ENCODE results near the gene GPR108.

Gene GPR108

DNA sequence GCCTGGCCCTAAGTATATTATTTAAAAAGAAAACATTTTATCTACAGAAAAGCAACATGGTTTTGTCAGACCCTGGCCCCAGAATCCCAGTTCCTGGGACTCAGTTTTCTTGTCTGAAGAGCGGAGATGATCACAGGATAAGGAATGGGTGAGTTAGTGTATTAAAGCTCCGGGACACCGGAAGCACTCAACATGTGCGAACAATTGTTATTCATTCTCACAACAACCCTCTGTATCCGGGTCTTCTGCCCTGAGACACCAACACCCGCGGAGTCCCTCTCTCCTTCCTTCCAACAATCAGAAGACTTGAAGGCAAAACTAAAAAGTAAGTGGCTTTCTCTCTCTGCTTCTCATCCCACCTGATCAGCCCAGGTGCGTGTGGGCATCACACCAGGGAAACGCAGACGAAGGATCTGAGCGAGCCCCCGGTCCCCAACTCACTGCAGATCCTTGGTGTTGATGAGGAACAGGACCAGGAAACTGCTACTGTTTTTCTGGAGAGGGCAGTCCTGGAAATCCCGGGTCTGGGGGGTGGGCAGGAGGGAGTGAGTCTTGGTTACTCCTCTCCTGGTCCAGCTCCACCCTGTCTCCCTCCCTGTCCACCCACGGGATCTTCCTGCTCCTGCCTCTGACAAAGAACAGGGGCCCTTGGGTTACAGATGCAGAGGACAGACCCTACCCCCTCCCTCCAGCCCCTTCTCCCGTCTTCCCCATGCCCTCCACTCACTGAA is 2.0 kb downstream of the GPR108 start:
- TF ChIP-seq, protein P1, sequence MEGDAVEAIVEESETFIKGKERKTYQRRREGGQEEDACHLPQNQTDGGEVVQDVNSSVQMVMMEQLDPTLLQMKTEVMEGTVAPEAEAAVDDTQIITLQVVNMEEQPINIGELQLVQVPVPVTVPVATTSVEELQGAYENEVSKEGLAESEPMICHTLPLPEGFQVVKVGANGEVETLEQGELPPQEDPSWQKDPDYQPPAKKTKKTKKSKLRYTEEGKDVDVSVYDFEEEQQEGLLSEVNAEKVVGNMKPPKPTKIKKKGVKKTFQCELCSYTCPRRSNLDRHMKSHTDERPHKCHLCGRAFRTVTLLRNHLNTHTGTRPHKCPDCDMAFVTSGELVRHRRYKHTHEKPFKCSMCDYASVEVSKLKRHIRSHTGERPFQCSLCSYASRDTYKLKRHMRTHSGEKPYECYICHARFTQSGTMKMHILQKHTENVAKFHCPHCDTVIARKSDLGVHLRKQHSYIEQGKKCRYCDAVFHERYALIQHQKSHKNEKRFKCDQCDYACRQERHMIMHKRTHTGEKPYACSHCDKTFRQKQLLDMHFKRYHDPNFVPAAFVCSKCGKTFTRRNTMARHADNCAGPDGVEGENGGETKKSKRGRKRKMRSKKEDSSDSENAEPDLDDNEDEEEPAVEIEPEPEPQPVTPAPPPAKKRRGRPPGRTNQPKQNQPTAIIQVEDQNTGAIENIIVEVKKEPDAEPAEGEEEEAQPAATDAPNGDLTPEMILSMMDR (IDR thresholded peaks at IDR 0.05; ENCODE audit: insufficient read depth, low read depth, low read length, missing control alignments) = no peak
- no peak overlapping the region for H3K4me3 ChIP-seq (ENCODE audit: low read length)
- no peak for DNase-seq (ENCODE audit: low read depth)

DNA sequence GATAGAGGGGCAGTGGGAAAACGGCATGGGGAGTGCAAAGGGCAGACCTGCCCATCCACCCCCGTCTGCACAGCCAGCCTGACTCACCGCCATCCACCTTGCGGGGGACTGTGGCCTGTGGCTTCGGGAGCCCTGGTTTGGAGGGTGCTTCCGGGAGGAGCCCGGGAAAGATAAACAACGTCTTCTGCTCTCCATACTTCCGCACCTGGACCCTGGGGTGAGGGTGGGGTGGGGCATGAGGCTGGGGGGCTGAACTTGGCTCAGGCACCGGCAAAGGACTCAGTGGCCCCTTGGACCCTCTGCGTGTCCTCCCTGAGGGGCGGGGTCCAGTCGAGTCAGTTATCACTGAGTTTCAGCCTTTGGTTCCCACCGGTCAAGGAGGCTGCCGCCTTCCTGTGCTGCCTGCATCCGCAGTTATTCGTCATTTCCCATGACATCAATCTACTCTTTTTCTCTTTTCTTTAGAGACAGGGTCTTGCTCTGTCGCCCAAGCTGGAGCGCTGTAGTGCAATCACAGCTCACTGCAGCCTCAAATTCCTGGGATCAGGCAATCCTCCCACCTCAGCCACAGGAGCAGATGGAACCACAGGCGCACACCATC is 3.2 kb downstream of the GPR108 start:
- TF ChIP-seq, protein P1 (IDR thresholded peaks at IDR 0.05; ENCODE audit: insufficient read depth, low read depth, low read length, missing control alignments) = no peak
- no peak overlapping the region for H3K4me3 ChIP-seq (ENCODE audit: low read length)
- DNase-seq (ENCODE audit: low read depth) = no peak

DNA sequence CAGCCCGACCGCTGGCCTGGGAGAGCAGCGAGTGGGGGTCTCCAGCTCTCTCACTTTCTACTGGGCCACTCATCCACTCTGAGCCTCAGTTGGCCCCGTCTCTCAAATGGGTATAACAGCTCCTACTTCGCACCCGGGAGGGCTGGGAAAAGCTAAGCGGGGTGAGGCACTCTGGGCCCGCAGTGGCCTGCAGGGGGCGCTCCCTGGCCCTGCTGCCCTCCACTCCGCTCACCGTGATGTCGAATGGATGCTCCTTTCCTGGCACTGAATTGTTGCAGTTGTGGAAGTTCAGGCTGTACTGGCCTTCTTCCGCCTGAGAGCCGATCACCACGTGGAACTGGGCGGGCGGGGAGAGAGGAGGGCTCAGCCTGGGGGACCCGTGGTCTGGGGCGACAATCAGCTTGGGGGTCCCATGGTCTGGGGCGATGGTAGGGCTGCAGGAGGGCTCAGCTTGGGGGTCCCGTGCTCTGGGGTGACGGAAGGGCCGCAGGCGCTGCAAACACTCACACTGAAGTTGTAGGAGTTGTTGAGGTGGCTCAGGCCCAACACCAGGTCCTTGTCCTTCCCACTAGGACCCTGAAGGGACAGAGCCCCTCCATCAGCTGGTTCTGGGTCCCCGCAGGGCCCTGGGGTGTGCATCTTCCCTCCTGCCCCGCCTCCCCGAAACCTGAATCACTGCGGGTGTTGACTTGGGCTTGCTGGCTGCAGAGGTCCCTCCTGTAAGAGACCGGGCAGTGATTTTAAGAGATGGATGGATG is 3.9 kb downstream of the GPR108 start:
- no peak for DNase-seq (ENCODE audit: low read depth)
- TF ChIP-seq, protein P1 (IDR thresholded peaks at IDR 0.05; ENCODE audit: insufficient read depth, low read depth, low read length, missing control alignments) = no peak
- no peak overlapping the region for H3K4me3 ChIP-seq (ENCODE audit: low read length)

DNA sequence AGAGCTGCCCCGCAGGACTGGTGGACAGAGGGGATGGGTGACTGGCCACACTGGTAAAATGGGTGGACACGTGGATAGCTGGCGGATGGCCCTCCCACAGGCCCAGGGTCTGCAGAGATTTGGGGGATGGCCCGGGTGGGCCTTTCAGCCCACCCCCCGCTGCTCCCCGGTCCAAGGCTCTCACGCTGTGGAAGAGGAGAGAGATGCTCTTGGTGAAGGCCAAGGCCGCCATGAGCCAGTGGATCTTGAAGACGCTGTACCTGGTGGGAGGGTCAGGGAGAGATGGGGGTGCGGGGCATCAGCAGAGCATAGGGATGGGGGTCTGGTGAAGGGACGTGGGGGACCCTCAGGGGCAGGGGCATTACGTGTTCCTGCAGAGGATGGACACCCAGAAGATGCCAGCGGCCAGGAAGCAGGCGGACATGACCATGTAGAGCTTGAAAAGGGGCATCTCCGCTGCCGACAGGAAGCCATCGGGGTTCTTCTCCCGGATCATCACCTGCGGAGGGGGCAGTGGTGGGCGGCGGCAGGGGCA is 4.5 kb downstream of the GPR108 start:
- TF ChIP-seq, protein P1 (IDR thresholded peaks at IDR 0.05; ENCODE audit: insufficient read depth, low read depth, low read length, missing control alignments) = no peak
- no peak for DNase-seq (ENCODE audit: low read depth)
- no peak overlapping the region for H3K4me3 ChIP-seq (ENCODE audit: low read length)

DNA sequence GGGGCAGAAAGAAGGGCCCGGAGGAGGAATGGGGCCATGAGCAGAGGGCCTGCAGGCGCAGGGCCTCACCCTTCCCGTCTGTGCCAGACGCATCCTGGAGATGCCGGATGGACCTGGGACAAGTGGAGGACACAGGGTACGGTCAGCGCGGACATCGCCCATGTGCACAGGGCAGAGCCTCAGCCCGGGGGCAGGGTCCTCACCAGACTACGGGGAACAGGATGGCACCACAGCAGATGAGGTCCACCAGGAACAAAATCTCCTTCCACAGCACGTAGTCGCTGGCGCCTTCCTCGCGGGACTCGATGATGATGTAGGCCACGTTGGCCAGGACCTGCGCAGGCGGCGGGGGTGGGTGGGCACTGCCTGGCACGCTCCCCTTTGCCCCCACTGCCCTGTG is 5.6 kb downstream of the GPR108 start:
- no peak for DNase-seq (ENCODE audit: low read depth)
- H3K4me3 ChIP-seq (ENCODE audit: low read length) = no peak overlapping the region
- TF ChIP-seq, protein P1 (IDR thresholded peaks at IDR 0.05; ENCODE audit: insufficient read depth, low read depth, low read length, missing control alignments) = no peak

DNA sequence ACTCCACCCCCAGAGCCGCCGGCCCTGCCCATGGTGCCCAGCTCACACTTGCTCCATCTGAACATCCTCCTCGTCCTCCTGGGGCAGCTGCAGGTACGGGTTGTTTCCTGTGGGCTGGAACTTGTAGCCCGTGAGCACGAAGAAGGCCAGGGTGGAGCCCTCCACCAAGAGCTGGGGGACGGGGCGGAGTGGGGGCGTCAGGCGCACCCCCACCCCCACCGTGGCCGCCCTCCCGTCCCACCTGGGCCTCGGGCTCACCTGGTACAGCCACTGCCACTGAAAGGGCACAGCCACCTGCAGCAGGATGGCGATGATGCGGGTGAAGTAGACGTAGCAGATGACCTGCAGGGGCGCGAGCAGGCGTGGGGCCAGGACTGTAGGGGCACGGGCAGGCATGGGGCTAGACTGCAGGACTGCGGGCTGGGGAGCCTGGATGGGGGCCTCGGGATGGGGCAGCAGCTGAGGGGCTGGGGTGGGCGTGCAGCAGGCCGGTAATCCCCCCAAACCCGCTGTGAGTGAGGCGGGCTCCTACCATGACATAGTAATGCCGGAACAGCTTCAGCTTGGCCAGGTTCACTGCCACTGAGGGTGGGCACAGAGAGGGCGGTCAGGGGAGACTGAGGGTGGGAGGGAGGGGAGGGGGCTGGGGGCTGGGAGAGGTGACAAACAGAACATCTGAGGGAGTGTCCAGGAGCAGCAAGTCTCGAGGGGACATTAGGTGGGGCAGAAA is 6.3 kb downstream of the GPR108 start:
- H3K4me3 ChIP-seq (ENCODE audit: low read length) = no peak overlapping the region
- DNase-seq (ENCODE audit: low read depth) = no peak
- TF ChIP-seq, protein P1 (IDR thresholded peaks at IDR 0.05; ENCODE audit: insufficient read depth, low read depth, low read length, missing control alignments) = no peak
